ENCODE measurements around the gene APCDD1.

Gene APCDD1

GRCh38 chr18:10412933-10413332, 41.5 kb upstream of the APCDD1 start:
- CTCF ChIA-PET, result no interaction called here
- POLR2A ChIA-PET, result no interaction called here
- no peak for TF ChIP-seq CTCF (IDR thresholded peaks at IDR 0.05; ENCODE audit: control extremely low read depth, extremely low read depth, low read depth, missing control alignments)
- DNase-seq (ENCODE audit: extremely low spot score), result no peak

GRCh38 chr18:10413722-10414121, 40.7 kb upstream of the APCDD1 start:
- CTCF ChIA-PET, result no interaction called here
- POLR2A ChIA-PET, result no interaction called here
- no peak for DNase-seq (ENCODE audit: extremely low spot score)
- no peak for TF ChIP-seq CTCF (IDR thresholded peaks at IDR 0.05; ENCODE audit: control extremely low read depth, extremely low read depth, low read depth, missing control alignments)

GRCh38 chr18:10414293-10414842, 40.1 kb upstream of the APCDD1 start:
- no peak for TF ChIP-seq CTCF (IDR thresholded peaks at IDR 0.05; ENCODE audit: control extremely low read depth, extremely low read depth, low read depth, missing control alignments)

GRCh38 chr18:10416065-10416464, 38.4 kb upstream of the APCDD1 start:
- DNase-seq (ENCODE audit: extremely low spot score), result no peak
- ChIA-PET POLR2A (no interaction called here), CTCF (interaction anchor here (2.1 kb wide), 1 partner anchor 8 kb away, joined by 6 read pairs; no protein-coding TSS in a partner anchor)
- no peak for TF ChIP-seq CTCF (IDR thresholded peaks at IDR 0.05; ENCODE audit: control extremely low read depth, extremely low read depth, low read depth, missing control alignments)

More at GRCh38 chr18:10414293-10414842, 40.1 kb upstream of the APCDD1 start:
- POLR2A ChIA-PET, result no interaction called here
- CTCF ChIA-PET, result no interaction called here
- no peak for DNase-seq (ENCODE audit: extremely low spot score)

- ChIA-PET POLR2A (no interaction called here), CTCF (interaction anchor here (2.1 kb wide), 1 partner anchor 9 kb away, joined by 6 read pairs; no protein-coding TSS in a partner anchor)
- no peak for TF ChIP-seq CTCF (IDR thresholded peaks at IDR 0.05; ENCODE audit: control extremely low read depth, extremely low read depth, low read depth, missing control alignments)
- DNase-seq (ENCODE audit: extremely low spot score), result no peak
Observed at GRCh38 chr18:10417191-10417590, 37.2 kb upstream of the APCDD1 start.

- POLR2A ChIA-PET, result no interaction called here
- CTCF ChIA-PET, result interaction anchor here (0.6 to 2.1 kb wide), 2 partner anchors 10 to 12 kb away, joined by 3 to 6 read pairs; no protein-coding TSS in a partner anchor
- no peak for TF ChIP-seq CTCF (IDR thresholded peaks at IDR 0.05; ENCODE audit: control extremely low read depth, extremely low read depth, low read depth, missing control alignments)
- DNase-seq (ENCODE audit: extremely low spot score), result no peak
Observed at GRCh38 chr18:10417664-10418063, 36.8 kb upstream of the APCDD1 start.
